ACHN (cell line): ENCODE results near the gene LORICRIN.

Experiments used
- DNase-seq: peaks from one replicate; pipeline ENCODE4 v3.0.0-alpha.2; 2015
- in situ Hi-C: cut with HindIII; loops from 2 replicates; pipeline ENCODE4 v1.10.0; 2017; ENCODE audit warnings: low sequenced_read_pairs, low pct_ligation_motif_present, low pct_unique_long_range_greater_than_20kb

Gene LORICRIN

GRCh38 chr1:153292185-153292584 lies 32.7 kb downstream of the LORICRIN start:
- in situ Hi-C loops, result no loop called here
- DNase-seq, result no peak

- in situ Hi-C loops, result no loop called here
- no peak for DNase-seq
These were observed 33.4 kb downstream of the LORICRIN start for GRCh38 chr1:153292740-153293479.

DNA sequence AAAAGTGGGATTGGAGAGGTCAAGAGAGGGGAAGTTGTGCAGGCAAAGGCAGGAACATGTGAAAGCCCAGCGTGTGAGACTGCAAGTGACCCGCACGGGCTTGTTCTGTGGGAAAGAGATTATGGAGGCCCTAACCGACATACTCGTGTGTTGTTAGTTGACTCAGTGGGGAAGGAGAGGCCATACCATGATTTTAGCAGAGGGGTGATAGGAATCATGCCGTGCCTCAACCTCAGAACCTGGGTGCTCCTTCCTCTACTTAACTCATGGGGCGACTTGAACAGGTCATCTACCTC lies 33.9 kb downstream of the LORICRIN start:
- in situ Hi-C loops, result no loop called here
- no peak for DNase-seq

GRCh38 chr1:153293851-153294250 lies 34.4 kb downstream of the LORICRIN start:
- in situ Hi-C loops, result no loop called here
- no peak for DNase-seq

- DNase-seq, result no peak
- in situ Hi-C loops, result no loop called here
These were observed 42.8 kb downstream of the LORICRIN start for GRCh38 chr1:153302308-153302707.

GRCh38 chr1:153305682-153306081 lies 46.2 kb downstream of the LORICRIN start:
- in situ Hi-C loops, result no loop called here
- no peak for DNase-seq

- no peak for DNase-seq
- in situ Hi-C loops, result no loop called here
These were observed 47.1 kb downstream of the LORICRIN start for GRCh38 chr1:153306303-153307220.

DNA sequence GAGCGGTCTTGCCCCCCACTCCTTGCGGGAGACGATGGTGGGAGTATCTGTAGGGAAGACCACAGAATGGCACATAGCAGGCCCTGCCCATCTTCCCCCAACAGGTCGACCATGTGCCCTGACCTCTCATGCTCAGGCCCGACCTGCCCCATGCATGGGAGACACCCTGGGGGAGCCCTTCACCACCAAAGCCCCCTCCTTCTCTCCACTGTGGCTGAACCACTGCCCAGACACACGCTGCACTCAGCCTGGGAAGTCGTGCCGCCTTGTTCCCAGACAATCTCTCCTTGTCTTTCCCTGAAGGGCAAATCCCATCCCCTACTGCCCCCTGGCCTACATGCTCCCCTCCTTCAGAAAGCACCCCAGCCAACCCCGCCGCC lies 47.7 kb downstream of the LORICRIN start:
- in situ Hi-C loops, result no loop called here
- DNase-seq, result no peak

DNA sequence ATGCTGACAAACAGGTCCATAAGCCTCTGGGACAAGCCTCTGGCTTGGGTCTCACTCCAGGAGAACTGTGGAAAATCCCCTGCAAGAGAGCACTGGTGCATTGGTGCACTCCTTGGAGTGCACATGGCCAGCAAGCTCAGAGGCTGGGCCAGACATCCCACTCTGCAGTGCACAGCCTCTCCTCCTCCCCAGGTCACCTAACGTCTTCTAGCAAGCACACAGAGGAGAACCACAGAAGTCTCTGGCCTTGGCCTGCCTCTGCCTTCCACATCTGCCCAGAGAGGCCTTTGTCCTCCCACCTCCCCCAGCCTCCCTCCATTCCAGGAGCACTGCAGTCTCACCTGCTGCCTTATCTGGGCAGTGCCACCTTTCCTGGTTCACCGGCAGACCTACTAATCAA lies 49.1 kb downstream of the LORICRIN start:
- in situ Hi-C loops, result no loop called here
- no peak for DNase-seq

DNA sequence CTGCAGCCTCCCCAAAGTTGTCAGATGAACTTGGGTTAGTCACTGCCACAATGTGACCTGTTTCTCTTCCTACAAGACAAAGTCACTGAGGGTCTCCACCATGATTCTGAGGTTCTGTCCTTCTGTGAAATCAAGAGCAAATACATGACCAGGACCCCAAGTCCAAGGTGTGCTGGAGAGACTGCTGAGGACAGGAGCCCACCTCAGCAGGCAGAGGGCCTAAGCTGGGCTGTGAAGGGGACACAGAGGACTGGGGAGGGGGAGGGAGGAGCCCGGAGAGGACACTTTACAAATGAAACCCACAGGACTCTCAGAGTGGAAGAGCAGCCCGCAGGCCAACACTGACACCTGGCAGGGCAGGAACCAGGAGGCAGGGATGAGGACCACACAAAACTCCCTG lies 50.0 kb downstream of the LORICRIN start:
- DNase-seq, result no peak
- in situ Hi-C loops, result no loop called here

DNA sequence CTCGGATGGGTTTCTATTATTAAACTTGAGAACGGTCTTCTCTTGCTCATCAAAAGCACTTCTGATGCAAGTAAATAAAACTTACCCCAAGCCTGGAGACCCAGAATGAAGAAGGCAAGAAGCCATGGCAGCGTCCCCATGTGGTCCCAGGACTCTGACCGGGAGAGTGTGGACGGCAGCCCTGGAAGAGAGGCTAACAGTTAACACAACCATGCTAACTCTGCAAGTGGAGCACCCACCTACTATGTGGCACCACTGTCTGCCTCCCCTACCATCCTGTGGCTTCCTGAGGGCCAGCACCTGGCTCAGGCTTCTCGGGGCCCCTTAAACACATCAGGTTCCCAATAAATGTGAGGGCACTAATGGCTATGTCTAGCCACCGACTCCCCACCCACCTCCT lies 51.0 kb downstream of the LORICRIN start:
- in situ Hi-C loops, result no loop called here
- DNase-seq, result no peak
